GM21526 (cell line): ENCODE measurements around the gene SUN1.
A peak's percentile ranks its signal among the peaks of the same experiment; 100 is the strongest.
"Not testable (repeated sequence)": the region's sequence is repeated elsewhere in the genome, so short reads cannot be mapped to it uniquely, and the experiment has no call there.

Experiments
- ATAC-seq: cut with Tn5 transposase; IDR thresholded peaks from one replicate; pipeline ENCODE4 v1.9.1; 2021; ENCODE audit warnings: moderate library complexity; ENCODE audit not compliant: unreplicated experiment, low FRiP score

Gene SUN1, protein sequence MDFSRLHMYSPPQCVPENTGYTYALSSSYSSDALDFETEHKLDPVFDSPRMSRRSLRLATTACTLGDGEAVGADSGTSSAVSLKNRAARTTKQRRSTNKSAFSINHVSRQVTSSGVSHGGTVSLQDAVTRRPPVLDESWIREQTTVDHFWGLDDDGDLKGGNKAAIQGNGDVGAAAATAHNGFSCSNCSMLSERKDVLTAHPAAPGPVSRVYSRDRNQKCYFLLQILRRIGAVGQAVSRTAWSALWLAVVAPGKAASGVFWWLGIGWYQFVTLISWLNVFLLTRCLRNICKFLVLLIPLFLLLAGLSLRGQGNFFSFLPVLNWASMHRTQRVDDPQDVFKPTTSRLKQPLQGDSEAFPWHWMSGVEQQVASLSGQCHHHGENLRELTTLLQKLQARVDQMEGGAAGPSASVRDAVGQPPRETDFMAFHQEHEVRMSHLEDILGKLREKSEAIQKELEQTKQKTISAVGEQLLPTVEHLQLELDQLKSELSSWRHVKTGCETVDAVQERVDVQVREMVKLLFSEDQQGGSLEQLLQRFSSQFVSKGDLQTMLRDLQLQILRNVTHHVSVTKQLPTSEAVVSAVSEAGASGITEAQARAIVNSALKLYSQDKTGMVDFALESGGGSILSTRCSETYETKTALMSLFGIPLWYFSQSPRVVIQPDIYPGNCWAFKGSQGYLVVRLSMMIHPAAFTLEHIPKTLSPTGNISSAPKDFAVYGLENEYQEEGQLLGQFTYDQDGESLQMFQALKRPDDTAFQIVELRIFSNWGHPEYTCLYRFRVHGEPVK

DNA sequence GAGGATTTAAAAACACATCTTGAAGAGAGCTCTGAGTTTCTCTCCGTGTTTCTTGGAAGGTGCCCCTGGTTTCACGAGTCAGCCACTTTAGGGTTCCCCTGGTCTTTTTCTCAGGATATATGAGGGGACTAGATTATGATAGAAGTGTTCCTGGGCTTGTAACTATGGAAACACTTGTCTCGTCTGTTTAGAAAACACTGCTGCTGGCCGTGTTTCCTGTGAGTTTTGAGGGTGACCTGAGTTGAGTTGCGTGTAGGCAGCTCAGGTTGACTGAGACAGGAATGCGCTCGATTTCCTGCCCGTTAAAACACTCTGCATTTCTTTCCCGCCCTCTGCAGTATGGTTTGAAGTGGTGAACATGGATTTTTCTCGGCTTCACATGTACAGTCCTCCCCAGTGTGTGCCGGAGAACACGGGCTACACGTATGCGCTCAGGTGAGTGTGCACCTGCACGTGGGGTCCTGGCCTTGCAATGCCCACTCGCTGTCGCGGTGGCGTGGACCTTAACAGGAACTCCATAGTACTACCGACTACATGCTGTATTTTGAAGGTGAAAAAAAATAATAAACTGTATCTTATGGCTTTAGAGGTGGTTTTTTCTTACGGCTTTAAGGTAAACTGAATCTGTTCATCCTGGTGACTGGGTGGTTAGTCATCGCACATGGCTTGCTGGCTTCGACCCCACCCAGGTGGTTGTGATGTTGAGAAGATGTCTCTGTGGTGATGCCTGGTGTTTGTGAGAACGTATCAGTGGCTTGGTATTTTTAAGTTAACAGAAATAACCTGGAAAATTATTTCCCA is at the start of gene SUN1:
TSS of gene SUN1 (plus strand) at position 310 of the 801 bp plus-strand sequence. CDS start at position 359, 49 bp downstream.
- ATAC-seq = peak; percentile 23

DNA sequence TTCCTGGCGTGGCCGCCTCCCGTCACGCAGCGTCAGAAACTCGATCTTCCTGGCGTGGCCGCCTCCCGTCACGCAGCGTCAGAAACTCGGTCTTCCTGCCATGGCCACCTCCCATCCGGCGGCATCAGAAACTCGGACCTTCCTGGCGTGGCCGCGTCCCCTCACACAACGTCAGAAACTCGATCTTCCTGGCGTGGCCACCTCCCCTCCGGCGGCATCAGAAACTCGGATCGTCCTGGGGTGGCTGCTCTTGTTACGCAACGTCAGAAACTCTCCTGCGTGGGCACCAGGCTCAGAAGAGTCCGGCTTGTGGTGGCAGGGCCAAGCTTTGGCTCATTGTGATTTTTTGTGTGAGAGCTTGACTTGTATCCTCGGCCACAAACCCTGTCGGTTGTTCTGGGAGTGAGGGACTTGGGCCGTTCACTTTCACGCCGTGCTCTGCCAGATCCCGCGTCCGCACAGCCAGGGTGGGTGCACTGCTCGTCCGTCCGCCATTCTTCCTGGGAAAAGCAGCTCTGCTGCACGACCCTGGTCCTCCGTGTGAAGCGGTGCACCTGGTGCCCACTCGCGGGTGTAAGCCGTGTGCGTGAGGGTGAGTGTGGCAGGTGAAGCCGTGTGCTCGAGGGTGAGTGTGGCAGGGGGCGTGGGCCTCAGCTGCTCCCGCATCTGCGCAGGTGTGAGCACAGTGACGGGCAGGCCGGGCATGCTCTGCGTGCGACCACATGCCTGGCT is 49.4 kb upstream of the SUN1 start:
- ATAC-seq = no peak

DNA sequence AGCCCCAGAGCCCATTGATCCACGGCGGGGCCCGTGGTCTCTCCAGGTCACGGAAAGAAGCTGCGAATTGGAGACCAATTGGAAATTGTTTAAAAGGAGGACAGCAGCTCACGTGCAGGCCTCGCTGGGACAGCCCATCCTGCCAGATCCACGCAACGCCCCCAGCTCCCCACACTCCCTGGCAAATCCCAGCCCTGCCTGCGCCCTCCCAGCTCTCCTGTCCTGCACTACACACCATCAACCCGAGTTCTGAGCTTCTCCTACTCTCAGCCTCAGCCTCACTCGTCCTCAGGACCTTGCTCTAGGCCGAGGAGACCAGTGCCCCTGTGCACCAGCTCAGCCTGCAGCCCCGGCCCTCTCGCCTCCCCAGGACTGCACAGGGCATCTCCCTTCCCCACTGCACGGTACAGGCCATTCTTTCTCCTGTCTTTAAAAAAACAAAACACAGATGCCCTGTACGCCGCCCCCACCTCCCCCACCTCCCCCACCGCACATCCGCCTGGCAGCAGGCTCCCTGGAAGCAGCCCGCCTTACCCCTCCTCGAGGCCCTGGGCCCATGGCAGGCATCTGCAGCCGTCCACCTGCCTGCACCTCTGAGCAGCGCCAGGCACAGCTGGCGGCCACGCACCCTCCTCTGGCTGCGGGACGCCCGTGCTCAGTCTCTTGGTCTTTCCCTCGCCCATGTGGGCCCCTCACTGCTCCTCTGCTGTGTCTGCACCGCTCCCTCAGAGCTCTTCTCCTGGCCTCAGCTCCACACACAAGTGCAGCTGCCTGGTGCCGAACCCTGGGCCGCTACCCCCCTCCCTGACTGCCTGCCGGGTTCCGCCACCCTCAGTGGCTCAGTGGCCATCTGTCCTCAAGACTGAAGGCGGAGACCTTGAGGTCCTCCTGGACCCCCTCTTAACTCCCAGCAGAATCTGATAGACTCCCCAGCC is 48.5 kb upstream of the SUN1 start:
- no peak for ATAC-seq

DNA sequence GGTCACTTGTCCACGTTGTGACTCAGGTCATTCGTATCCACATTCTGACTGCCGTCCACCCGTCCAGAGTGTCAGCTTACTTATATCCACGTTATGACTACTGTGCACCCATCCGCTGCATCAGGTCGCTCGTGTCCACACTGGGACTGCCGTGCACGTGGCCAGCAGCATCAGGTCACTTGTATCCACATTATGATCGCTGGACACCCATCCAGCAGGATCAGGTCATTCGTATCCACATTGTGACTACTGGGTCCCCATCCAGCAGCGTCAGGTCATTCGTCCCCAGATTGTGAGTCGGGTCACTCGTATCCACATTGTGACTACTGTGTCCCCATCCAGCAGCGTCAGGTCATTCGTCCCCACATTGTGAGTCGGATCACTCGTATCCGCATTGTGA is 47.3 kb upstream of the SUN1 start:
- no peak for ATAC-seq

DNA sequence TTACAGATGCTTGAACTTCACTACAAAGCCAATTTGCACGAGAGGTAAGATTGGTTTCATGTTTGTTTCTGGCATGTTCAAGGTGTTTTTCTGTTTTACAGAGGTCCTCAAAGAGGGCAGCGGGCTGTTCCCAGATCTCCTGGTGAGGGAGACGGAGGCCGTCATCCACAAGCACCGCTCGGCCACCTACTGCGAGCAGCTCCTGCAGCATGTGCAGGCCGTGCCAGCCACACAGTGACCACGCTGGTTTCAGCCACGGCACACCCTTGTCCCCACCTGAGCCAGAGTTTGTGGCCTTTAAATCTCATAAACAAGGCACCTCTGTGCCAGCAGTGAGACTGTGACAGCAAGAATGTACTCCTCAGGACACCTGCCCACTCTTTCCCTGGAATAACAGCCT is 46.9 kb upstream of the SUN1 start:
- ATAC-seq = no peak

DNA sequence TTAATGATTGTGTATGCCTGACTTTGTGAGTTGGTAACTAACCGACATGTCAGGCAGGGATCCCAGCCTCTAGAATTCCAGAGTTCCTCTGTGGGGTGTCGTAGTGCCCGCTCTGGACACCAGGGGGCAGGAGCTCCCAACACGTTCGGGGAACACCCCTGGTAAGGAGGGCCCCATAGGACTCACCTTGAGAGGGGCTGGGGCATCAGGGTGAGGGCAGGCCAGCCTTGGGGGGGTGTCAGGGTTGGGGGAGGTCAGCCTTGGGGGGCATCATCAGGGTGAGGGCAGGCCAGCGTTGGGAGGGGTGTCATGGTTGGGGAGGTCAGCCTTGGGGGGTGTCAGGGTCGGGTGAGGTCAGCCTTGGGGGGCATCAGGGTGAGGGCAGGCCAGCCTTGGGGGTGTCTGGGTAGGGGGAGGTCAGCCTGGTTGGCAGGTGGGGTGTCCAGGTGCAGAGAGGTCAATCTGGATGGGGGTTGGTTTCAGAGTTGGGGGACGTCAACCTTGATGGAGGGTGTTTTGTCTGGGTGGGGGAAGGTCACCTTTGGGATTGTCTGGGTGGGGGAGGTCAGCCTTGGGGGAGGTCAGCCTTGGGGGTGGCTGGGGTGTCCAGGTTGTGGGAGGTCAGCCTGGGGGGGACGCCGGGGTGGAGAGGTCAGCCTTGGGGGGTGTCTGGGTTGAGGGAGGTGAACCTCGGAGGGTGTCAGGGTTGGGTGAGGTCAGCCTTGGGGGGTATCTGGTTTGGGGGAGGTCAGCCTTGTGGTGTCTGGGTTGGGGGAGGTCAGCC is 45.6 kb upstream of the SUN1 start:
- ATAC-seq = no peak

DNA sequence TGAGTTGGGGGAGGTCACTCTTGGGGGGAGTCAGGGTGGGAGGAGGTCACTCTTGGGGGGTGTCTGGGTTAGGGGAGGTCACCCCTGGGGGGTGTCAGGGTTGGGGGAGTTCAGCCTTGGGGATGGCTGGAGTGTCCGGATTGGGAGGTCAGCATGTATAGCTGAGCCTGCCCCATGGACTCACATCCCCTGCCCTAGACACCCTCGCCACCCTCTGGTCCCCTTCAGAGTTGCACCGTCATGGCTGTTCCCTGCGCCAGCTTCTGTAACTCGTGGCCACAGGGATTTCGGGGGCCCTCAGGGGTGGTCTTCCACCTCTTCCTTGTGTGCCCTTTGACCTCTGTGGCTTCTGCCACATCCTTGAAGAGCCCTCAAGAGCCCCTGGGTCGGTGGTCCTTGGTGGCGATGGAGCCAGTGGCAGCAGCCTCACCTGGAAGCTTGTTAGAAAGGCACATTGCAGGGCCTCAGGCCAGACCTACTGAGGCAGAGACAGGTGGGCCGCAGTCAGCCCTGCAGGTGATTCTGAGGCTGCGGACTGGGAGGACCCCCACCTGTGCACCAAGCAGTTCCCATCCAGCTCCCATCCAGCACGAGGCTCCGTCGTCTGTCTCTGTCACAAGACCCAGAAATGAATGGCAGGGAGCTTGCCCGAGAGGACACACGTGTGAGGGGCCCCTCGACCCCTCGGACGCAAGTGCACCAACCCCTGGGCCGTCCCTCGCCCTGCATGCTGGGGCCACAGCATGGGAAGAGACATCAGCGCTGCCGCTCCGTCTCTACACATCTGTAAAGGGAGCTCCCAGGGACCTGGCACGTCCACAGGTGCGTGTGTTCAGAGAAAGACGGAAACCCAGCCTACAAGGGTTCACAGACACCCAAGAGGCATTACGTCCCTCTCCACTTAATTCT is 44.7 kb upstream of the SUN1 start:
- ATAC-seq = no peak

DNA sequence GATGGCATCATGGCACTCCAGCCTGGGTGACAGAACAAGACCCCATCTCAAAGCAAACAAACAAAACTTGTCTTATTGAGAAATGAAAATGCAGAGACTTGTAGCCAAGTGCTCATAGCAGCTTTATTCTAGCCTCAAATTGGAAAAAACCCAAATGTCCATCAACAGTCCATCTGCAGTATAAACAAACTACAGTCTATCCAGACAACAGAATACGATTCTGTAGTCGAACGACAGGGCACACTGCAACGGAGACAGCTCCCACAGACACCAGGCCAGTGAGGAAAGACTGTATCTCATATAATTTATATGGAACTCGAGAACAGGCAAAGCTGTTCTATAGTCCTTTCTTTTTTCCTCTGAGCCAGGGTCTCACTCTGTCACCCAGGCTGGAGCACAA is 40.8 kb upstream of the SUN1 start:
- ATAC-seq = no peak

DNA sequence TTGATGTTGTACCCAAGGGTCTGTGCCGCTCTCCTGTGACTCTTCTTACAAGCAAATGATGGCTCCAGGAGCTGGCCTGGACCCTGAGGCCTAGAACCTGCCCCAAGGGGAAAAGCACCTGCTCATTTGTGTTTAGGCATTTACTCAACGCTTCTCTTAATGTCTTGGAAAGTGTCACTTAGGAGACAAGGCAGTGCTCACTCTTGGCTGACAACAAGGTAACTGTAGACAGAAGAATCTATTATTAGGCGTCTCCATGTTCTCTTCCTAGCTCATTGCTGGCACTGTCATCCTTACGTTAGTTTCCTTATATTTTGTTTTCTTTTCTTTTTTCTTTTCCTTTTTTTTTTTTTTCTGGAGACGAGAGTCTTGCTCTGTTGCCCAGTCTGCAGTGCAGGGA is 38.1 kb upstream of the SUN1 start:
- ATAC-seq = no peak

DNA sequence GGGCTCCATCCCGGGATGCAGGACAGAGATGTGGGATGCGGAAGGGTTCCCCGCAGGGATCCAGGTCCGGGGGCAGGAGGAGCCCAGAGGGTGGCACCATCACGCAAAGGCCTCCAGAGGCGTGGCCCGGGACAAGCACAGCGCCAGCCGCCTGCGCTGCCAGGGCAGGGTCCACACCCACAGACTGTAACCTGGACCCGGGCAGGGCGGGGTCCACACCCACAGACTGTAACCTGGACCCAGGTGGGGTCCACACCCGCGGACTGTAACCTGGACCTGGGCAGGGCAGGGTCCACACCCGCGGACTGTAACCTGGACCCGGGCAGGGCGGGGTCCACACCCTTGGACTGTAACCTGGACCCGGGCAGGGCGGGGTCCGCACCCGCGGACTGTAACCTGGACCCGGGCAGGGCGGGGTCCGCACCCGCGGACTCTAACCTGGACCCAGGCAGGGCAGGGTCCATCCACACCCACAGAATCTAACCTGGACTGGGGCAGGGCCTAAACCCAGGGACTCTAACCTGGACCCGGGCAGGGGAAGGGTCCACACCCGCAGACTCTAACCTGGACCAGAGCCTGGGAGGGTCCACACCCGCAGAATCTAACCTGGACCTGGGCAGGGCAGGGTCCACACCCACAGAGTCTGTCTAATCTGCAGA is 37.5 kb upstream of the SUN1 start:
- ATAC-seq = no peak

DNA sequence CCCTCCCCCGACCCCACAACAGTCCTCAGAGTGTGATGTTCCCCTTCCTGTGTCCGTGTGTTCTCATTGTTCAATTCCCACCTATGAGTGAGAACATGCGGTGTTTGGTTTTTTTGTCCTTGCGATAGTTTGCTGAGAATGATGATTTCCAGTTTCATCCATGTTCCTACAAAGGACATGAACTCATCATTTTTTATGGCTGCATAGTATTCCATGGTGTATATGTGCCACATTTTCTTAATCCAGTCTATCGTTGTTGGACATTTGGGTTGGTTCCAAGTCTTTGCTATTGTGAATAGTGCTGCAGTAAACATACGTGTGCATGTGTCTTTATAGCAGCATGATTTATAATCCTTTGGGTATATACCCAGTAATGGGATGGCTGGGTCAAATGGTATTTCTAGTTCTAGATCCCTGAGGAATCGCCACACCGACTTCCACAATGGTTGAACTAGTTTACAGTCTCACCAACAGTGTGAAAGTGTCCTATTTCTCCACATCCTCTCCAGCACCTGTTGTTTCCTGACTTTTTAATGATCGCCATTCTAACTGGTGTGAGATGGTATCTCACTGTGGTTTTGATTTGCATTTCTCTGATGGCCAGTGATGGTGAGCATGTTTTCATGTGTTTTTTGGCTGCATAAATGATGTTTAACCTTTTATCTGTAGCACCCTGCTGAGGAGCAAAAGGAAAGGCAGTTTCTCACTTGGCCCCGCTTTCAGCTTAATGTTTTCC is 35.7 kb upstream of the SUN1 start:
- ATAC-seq = not testable (repeated sequence)

DNA sequence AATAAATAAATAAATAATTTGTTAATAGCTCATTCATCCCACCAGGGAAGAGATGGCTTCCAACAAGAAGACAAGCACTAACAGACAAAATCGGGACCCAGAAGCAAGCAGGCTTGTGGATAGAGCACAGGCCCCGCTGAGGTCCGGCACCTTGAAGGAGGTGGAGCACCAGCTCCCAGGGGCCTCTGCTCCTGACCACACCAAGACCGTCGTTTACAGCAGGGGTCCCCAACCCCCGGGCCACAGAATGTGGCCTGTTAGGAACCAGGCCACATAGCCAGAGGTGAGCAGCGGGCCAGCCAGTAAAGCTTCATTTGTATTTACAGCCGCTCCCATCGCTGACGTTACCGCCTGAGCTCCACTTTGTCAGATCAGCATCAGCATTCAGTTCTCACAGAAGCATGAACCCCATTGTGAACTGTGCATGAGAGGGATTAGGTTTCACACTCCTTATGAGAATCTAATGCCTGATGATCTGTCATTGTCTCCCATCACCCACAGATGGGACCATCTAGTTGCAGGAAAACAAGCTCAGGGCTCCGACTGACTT is 33.3 kb upstream of the SUN1 start:
- ATAC-seq = no peak

DNA sequence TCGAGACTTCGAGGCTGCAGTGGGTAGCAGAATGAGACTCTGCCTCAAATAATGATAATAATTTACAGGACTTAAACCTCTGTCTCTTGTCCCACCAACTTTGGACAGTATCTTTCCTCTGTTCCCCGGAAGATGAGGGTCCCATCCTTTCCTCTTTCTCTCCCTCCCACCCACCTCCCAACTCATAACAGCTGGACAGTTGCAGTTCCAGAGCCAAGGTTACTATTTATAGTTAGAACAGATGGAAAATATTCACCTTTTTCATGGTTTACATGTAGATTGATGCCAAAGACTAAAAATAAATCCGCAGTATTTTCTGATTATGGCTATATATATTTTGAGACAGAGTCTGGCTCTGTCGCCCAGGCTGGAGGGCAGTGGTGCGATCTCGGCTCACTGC is 31.6 kb upstream of the SUN1 start:
- no peak for ATAC-seq

DNA sequence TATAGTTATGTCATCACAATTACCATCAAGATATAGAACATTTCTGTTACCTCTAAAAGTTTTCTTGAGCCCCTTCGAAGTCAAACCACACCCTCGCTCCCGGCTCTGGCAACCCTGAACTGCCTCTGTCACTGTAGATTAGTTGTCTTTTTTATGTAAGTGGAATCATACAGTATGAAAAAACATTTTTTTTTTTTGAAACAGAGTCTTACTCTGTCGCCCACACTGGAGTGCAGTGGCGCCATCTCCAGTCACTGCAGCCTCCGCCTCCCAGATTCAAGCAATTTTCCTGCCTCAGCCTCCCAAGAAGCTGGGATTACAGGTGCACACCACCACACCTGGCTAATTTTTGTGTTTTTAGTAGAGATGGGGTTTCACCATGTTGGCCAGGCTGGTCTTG is 30.9 kb upstream of the SUN1 start:
- ATAC-seq = not testable (repeated sequence)

DNA sequence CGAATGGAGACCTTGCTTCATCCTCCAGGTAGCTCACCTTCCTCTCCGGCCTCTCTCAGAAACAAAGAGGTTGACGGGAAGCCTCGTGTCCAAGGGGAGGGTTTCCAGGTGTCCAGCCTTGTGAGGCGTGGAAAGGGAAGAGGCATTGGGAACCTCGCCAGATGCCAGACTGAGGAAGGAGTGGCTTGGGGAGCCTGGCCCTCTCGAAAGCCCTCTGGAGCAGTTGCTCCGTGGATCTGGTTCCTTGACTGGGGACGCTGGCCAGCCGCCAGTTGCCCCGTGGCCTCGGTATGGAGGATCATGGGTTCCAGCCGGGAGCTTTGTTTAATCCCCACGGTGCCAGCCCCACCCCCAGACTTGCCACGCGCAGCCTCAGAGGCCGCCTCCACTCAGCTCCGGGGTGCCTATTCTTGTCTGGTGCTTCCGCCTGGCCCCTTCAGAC is 30.3 kb upstream of the SUN1 start:
- ATAC-seq = no peak
